Heart right ventricle (tissue), 16 donors: ENCODE results near the gene MYO18B. TPM values are rescaled to one million over a fixed set of nuclear protein-coding genes. Genes with fewer than 3 reads are reported as not detected.

Experiments
- ATAC-seq, 8 donors: fragments of 200-7000 bp; cut with Tn5 transposase; one replicate each; pipeline ENCODE4 v1.9.1; 2020; ENCODE audit warnings: mild to moderate bottlenecking in 8 of 8, moderate library complexity in 8 of 8, moderate number of reproducible peaks in 1 of 8
- DNase-seq, 2 donors: peaks; one replicate each; pipeline ENCODE4 v3.0.0-alpha.2; 2020
- H3K27ac ChIP-seq, 10 donors: fragments of 200-600 bp; sonication (generic) in 2 of 10; one replicate each; pipeline versions ENCODE4 v1.5.0 to v1.8.0; 2020 to 2022; ENCODE audit warnings: mild to moderate bottlenecking in 3 of 10
- H3K27me3 ChIP-seq, 7 donors: fragments of 200-600 bp; one replicate each; pipeline ENCODE4 v1.8.0; 2021 to 2022; ENCODE audit warnings: mild to moderate bottlenecking in 2 of 7
- H3K36me3 ChIP-seq, 9 donors: fragments of 200-600 bp; sonication (generic) in 1 of 9; one replicate each; pipeline versions ENCODE4 v1.5.0 to v1.8.0; 2020 to 2022; ENCODE audit warnings: mild to moderate bottlenecking in 2 of 9
- H3K4me1 ChIP-seq, 9 donors: fragments of 200-600 bp; sonication (generic) in 1 of 9; one replicate each; pipeline versions ENCODE4 v1.5.0 to v1.8.0; 2020 to 2022; ENCODE audit warnings: mild to moderate bottlenecking in 4 of 9
- H3K4me3 ChIP-seq, 10 donors: fragments of 200-600 bp; sonication (generic) in 2 of 10; one replicate each; pipeline versions ENCODE4 v1.5.0 to v1.8.0; 2020 to 2022; ENCODE audit warnings: mild to moderate bottlenecking in 7 of 10, moderate library complexity in 2 of 10
- H3K9me3 ChIP-seq, 11 donors: fragments of 200-600 bp in 10 of 11; sonication (generic) in 2 of 11; one replicate each; pipeline versions ENCODE4 v1.5.0 to v1.8.0; 2013 to 2022; ENCODE audit warnings: mild to moderate bottlenecking in 2 of 11, control low read depth in 1 of 11, moderate library complexity in 1 of 11
- WGBS, 2 donors: extraction: QIAGEN DNeasy Blood & Tissue Kit; methylation state at CpG; one replicate each; pipeline ENCODE4 v1.1.7; 2013; ENCODE audit warnings: inconsistent platforms in 1 of 2; 5-methylcytosine and 5-hydroxymethylcytosine counted together
- intact Hi-C, 10 donors: fragments of 100-400 bp; cut with DNase I; formaldehyde crosslinking; loops; one replicate each; pipeline versions ENCODE4 v1.11.1 to v1.14.2; 2022
- polyA plus RNA-seq, 2 donors: library from polyadenylated mRNA; stranded (reverse); fragments of 200-250 nt; gene quantifications; one replicate each; pipeline ENCODE4 v1.2.3, GENCODE V29; 2013
- total RNA-seq, 10 donors: library from RNA; stranded (reverse); fragmentation: NEBNext Ultra II Directional in 3 of 10; extraction: Animal tissue kit (Norgen Biotek cat#: 25700) in 3 of 10; gene quantifications; one replicate each; pipeline versions ENCODE4 v1.2.1 to v1.2.4, GENCODE V29; 2021 to 2023
- TF ChIP-seq, protein P1 (sequence below), 9 donors: fragments of 200-600 bp; sonication (generic) in 2 of 9; IDR thresholded peaks; one replicate each; pipeline versions ENCODE4 v1.5.0 to v1.8.0; 2021 to 2022; ENCODE audit warnings: antibody characterized with exemption in 9 of 9, mild to moderate bottlenecking in 5 of 9, moderate library complexity in 1 of 9
- donor health status: Arrhythmogenic right ventricular cardiomyopathy.
- donor health status: ischemic (EF 13 %, LVEDD 7.1; RV severe dilation, severe dysfunction).
- donor health status: healthy with polysubstance abuse.
- donor health status: DM: no; HTN: yes; CAD: no.
- donor health status: DM: no; HTN: no; CAD: no.
- donor health status: ischemic (EF 25% LVEDD 6.9; RV normal size, moderate dysfunction).
- donor health status: ischemic (EF 25% LVEDD 5.7; RV mildly dilated, moderate dysfunction).
- donor health status: healthy.
- donor health status: DM: yes; HTN: yes; CAD: no.
- donor health status: Ischemic cardiomyopathy.
- donor health status: ischemic (EF 35%, LVEDD 5.7; RV mildly dilated, moderate dysfunction).
- donor health status: nonischemic (EF 11% LVEDD 7.7; RV severe dilation, severe dysfunction).
- donor health status: DM: yes; HTN: yes; CAD: no.
- donor health status: PGD.
- donor health status: ischemic (EF 29% LVEDD 5.4; RV normal size, mild dysfunction).
- donor health status: nonischemic (EF 23%, LVEDD 6.1; RV moderate dilation, normal function).

MYO18B gene
- total and polyA plus RNA-seq, 12 donors = 111 to 407 (median 210) TPM

DNA sequence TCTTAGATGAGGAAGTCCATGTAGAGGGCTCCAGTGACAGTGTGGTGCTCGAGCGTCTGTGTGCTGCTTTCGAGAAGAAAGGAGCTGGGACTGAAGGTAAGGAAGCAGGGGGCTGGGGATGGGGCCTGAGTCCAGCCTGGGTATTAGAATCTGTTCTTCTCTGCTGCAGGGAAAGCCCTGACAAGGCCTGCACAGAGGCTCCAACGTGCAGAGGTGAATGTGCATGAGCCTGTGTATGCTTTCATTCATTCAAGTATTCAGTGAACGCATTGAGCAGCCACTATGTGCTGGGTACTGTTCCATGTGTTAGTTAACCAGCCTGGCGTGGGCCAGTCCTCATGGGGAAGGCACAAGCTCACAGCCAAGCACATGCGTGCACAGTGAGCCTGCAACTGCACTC, 93.4 kb downstream of the MYO18B start:
- Histone ChIP-seq H3K4me1 (peaks cover 0 to 50% (median 7%) of the 10 kb centered on the region in 9 donors), H3K27ac (no peak overlapping the region), H3K4me3 (no peak overlapping the region), H3K36me3 (peaks cover 0 to 73% (median 6%) of the 10 kb centered on the region in 9 donors), H3K27me3 (peaks cover 0 to 3% (median 0%) of the 10 kb centered on the region in 7 donors), H3K9me3 (peaks cover 0 to 4% (median 0%) of the 10 kb centered on the region in 11 donors)
- intact Hi-C loops = no loop called here
- WGBS, 2 donors = 82 to 84% methylated on average over 7 of the region's 7 CpGs
- TF ChIP-seq, protein P1, sequence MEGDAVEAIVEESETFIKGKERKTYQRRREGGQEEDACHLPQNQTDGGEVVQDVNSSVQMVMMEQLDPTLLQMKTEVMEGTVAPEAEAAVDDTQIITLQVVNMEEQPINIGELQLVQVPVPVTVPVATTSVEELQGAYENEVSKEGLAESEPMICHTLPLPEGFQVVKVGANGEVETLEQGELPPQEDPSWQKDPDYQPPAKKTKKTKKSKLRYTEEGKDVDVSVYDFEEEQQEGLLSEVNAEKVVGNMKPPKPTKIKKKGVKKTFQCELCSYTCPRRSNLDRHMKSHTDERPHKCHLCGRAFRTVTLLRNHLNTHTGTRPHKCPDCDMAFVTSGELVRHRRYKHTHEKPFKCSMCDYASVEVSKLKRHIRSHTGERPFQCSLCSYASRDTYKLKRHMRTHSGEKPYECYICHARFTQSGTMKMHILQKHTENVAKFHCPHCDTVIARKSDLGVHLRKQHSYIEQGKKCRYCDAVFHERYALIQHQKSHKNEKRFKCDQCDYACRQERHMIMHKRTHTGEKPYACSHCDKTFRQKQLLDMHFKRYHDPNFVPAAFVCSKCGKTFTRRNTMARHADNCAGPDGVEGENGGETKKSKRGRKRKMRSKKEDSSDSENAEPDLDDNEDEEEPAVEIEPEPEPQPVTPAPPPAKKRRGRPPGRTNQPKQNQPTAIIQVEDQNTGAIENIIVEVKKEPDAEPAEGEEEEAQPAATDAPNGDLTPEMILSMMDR (IDR thresholded peaks at IDR 0.05) = no peak
- ATAC-seq (no peak), DNase-seq (no peak)

DNA sequence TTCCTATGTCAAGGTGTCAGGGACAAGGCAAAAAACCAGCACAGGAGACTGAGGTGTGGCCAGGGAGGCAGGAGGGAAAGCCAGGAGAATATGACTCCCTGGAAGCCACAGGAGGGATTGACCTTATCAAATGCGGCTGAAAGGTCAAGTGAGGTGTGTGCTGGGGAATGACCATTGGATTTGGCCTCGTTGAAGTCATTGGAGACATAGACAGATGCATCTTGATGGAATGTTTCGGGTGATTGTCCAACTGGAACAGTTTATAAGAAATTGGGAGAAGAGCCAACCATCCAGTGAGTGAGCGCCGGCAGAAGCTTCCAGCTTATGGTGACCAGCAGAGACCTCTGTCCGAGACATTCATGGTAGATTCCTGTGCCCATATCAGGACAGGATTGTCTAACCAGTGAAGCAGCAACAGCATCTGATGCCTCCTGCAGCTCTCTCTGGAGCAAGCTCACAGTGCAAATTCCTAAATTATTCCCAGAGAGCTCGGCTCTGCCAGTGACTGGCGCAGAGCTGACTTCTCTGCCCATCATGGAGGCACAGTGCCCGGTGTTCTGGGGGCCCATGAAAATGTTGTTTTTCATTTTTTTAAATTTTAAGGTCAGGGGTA, 95.4 kb downstream of the MYO18B start:
- Histone ChIP-seq H3K27me3 (peaks cover 0 to 3% (median 0%) of the 10 kb centered on the region in 7 donors), H3K4me1 (peaks cover 0 to 42% (median 7%) of the 10 kb centered on the region in 9 donors), H3K27ac (peak overlapping the region in 1 of 10 donors; percentile 27), H3K9me3 (no peaks in the 10 kb centered on the region), H3K4me3 (no peak overlapping the region), H3K36me3 (peaks cover 0 to 67% (median 4%) of the 10 kb centered on the region in 9 donors)
- WGBS, 2 donors = 63 to 65% methylated on average over 9 of the region's 9 CpGs
- ATAC-seq = peak in 1 of 8 donors; percentile 15
- no peak for DNase-seq
- TF ChIP-seq, protein P1 (IDR thresholded peaks at IDR 0.05) = no peak
- intact Hi-C loops = no loop called here

DNA sequence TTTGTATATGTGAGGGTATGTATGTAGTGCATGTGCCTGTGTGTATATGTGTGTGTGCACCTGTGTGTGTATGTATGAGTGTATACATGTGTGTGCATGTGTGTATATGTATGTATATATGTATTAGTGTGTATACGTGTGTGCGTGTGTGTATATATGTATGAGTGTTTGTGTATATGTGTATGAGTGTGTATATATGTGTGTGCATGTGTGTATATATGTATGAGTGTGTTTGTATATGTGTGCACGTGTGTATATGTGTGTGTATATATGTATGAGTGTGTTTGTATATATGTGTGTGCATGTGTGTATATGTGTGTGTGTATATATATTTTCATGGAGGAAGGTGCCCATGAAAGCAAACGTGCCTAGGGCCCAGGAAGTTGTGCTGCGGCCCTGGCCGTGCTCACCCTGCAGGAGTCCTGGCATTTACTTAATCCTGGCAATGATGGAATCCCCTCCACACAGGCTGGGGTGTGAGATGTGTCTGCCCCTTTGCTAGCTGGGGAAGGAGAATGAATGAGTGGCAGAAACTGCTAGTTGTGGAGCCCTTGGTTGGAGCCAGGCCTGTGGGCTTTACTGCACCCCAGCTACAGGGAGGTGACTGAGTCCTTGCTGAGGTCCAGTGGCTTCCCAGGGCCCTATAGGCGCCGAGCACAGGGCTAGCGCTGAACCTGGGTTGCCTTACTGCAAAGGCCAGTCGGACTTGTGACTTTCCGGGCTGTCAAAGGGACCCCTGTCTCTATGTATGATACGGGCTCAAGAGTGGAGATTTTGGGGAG, 97.2 kb downstream of the MYO18B start:
- TF ChIP-seq, protein P1 (IDR thresholded peaks at IDR 0.05) = no peak
- H3K27ac ChIP-seq = no peak overlapping the region
- H3K4me3 ChIP-seq = no peak overlapping the region
- H3K36me3 ChIP-seq = peaks cover 0 to 60% (median 4%) of the 10 kb centered on the region in 9 donors
- no peaks in the 10 kb centered on the region for H3K9me3 ChIP-seq
- WGBS, 2 donors = 76 to 78% methylated on average over 12 of the region's 12 CpGs
- DNase-seq = no peak
- H3K4me1 ChIP-seq = peaks cover 0 to 30% (median 3%) of the 10 kb centered on the region in 9 donors
- intact Hi-C loops = no loop called here
- ATAC-seq = peak in 1 of 8 donors; percentile 9
- H3K27me3 ChIP-seq = peaks cover 0 to 3% (median 0%) of the 10 kb centered on the region in 7 donors

GRCh38 chr22:25839755-25840154, 97.8 kb downstream of the MYO18B start:
- no peak for DNase-seq
- 59 to 78% methylated on average over 6 of the region's 6 CpGs for WGBS, 2 donors
- TF ChIP-seq, protein P1 (IDR thresholded peaks at IDR 0.05) = no peak
- Histone ChIP-seq H3K4me3 (no peak overlapping the region), H3K9me3 (no peaks in the 10 kb centered on the region), H3K27ac (no peak overlapping the region), H3K27me3 (peaks cover 0 to 3% (median 0%) of the 10 kb centered on the region in 7 donors), H3K36me3 (peaks cover 0 to 60% (median 4%) of the 10 kb centered on the region in 9 donors), H3K4me1 (peaks cover 0 to 30% (median 3%) of the 10 kb centered on the region in 9 donors)
- peak in 4 of 8 donors; percentile 6 to 26 (median 18) for ATAC-seq
- intact Hi-C loops = no loop called here
